Type B pancreatic cell (in vitro differentiated cells): ENCODE results near the gene DNASE2B. TPM values are rescaled to one million over a fixed set of nuclear protein-coding genes. Genes with fewer than 3 reads are reported as not detected.

Source experiments
- DNase-seq: peaks from one replicate; pipeline ENCODE4 v3.0.0; 2021; ENCODE audit warnings: mixed read lengths; ENCODE audit not compliant: unreplicated experiment; ENCODE audit errors: extremely low spot score
- H3K27ac Mint-ChIP-seq: 2 replicates; pipeline ENCODE4 v1.8.0; 2021; ENCODE audit warnings: mild to moderate bottlenecking, mixed read lengths
- H3K27me3 Mint-ChIP-seq: 2 replicates; pipeline ENCODE4 v1.8.0; 2021; ENCODE audit warnings: mixed read lengths
- H3K36me3 Mint-ChIP-seq: 2 replicates; pipeline ENCODE4 v1.8.0; 2021; ENCODE audit warnings: mixed read lengths
- H3K4me1 Mint-ChIP-seq: one replicate; pipeline ENCODE4 v1.8.0; 2021; ENCODE audit warnings: mixed read lengths; ENCODE audit not compliant: unreplicated experiment
- H3K4me3 Mint-ChIP-seq: 2 replicates; pipeline ENCODE4 v1.8.0; 2021; ENCODE audit warnings: mild to moderate bottlenecking, mixed read lengths
- H3K9me3 Mint-ChIP-seq: 2 replicates; pipeline ENCODE4 v1.8.0; 2021; ENCODE audit warnings: mixed read lengths
- CTCF ChIP-seq: fragments of 200-600 bp; sonication (generic); conservative IDR thresholded peaks from 2 replicates; pipeline ENCODE4 v1.5.0; 2021; ENCODE audit warnings: antibody characterized with exemption, mild to moderate bottlenecking
- total RNA-seq: library from RNA; stranded (reverse); gene quantifications from 2 replicates; pipeline ENCODE4 v1.2.1, GENCODE V29; 2021; ENCODE audit warnings: low replicate concordance

The DNASE2B gene
- total RNA-seq, 1 donor from 2014 or later = not detected

DNA sequence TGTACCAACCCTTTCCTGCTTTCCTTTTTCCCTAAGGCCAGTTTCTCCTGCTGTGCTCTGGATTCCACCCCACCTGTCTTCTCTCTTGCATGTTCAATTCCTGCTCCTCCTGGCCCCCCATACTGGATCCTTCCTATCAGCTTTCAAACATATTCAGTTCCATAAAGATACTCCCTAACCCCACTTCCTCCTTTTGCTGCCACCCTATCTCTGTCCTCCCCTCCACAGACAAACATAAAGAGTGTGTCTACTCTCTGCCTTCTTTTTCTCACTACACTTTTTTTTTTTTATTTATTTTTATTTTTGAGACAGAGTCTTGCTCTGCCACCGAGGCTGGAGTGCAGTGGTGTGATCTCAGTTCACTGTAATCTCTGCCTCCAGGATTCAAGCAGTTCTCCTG is 63.8 kb downstream of the DNASE2B start:
- no peak overlapping the region for H3K27ac Mint-ChIP-seq
- H3K4me3 Mint-ChIP-seq = no peak overlapping the region
- H3K36me3 Mint-ChIP-seq = no peaks in the 10 kb centered on the region
- DNase-seq = no peak
- TF ChIP-seq CTCF = no peak
- H3K4me1 Mint-ChIP-seq = no peaks in the 10 kb centered on the region
- H3K27me3 Mint-ChIP-seq = peaks cover 37% of the 10 kb centered on the region
- H3K9me3 Mint-ChIP-seq = no peaks in the 10 kb centered on the region

Other genes starting within 250 kb of the DNASE2B start
- 3.6 and 6.0 TPM in 2 replicates for gene SAMD13, start 96.8 kb upstream of the DNASE2B start, total RNA-seq
- 29.5 and 34.1 TPM in 2 replicates for gene RPF1, start 80.8 kb downstream of the DNASE2B start, total RNA-seq
- gene SPATA1, start 107.9 kb downstream of the DNASE2B start, total RNA-seq = 0.67 and 1.8 TPM in 2 replicates
- gene GNG5, start 108.1 kb downstream of the DNASE2B start, total RNA-seq = 114 and 125 TPM in 2 replicates
- 10.6 and 11.3 TPM in 2 replicates for gene CTBS, start 176.0 kb downstream of the DNASE2B start, total RNA-seq